ENCODE results near the gene RGS12.

DNA sequence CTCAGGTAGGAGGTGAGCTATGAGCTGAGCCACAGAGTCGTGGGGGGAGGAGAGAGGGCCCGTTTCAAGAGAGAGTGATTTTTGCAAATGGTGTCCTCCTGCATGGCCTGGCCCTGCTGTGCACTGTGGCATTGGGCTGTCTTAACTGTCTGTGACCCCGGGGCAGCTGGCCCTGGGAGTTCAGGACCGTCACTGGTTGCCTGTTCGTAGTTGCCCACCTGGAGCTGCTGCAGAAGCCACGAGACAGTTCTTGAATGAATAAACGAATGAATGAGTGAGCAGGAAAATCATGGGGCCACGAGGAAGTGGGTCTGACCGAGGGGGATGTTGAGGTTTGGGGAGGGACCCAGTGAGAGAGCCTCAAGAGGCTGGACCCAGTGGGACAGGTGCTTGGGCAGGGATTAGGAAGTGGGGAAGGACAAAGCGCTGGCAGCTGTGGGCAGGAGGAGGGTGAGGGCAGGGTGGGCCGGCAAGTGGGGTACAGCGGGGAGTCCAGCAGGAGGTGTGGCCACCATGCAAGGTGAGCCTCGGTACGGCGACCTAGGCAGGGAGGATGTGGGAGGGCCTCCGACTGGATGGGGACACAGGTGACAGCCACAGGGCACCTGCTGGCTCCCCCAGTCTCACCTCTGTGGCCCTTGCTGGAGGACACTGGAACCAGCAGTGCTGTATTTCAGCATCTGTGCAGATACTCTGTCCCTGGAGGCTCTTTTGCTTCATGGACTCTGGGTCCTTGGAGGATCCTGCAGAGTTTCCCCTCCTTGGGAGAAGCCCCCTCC is 10.2 kb downstream of the RGS12 start:
- no peak for TF ChIP-seq EZH2 (IDR thresholded peaks at IDR 0.05; ENCODE audit: borderline replicate concordance, low read length)
- TF ChIP-seq, protein P1, sequence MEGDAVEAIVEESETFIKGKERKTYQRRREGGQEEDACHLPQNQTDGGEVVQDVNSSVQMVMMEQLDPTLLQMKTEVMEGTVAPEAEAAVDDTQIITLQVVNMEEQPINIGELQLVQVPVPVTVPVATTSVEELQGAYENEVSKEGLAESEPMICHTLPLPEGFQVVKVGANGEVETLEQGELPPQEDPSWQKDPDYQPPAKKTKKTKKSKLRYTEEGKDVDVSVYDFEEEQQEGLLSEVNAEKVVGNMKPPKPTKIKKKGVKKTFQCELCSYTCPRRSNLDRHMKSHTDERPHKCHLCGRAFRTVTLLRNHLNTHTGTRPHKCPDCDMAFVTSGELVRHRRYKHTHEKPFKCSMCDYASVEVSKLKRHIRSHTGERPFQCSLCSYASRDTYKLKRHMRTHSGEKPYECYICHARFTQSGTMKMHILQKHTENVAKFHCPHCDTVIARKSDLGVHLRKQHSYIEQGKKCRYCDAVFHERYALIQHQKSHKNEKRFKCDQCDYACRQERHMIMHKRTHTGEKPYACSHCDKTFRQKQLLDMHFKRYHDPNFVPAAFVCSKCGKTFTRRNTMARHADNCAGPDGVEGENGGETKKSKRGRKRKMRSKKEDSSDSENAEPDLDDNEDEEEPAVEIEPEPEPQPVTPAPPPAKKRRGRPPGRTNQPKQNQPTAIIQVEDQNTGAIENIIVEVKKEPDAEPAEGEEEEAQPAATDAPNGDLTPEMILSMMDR (IDR thresholded peaks at IDR 0.05; ENCODE audit: low read length), result no peak

All from OCI-LY1 (cell line).